GM21528 (cell line): Measurements from ENCODE around the gene SLC4A11.
"Not testable (repeated sequence)": the region's sequence is repeated elsewhere in the genome, so short reads cannot be mapped to it uniquely, and the experiment has no call there.

Experiments used
- ATAC-seq: cut with Tn5 transposase; IDR thresholded peaks from one replicate; pipeline ENCODE4 v1.9.1; 2021; ENCODE audit warnings: mild to moderate bottlenecking, moderate library complexity; ENCODE audit not compliant: unreplicated experiment, low FRiP score

Gene SLC4A11

GRCh38 chr20:3204124-3204794 lies 34.7 kb downstream of the SLC4A11 start, which contains the start of gene DDRGK1:
Gene DDRGK1 (minus strand): TSS chr20:3204682. CDS start chr20:3204627, 55 bp downstream.
- peak; percentile 85 for ATAC-seq

GRCh38 chr20:3203315-3204123 lies 35.5 kb downstream of the SLC4A11 start:
- ATAC-seq: peak; percentile 15

GRCh38 chr20:3202965-3203314 lies 36.0 kb downstream of the SLC4A11 start:
- ATAC-seq: no peak

GRCh38 chr20:3199976-3200755 lies 38.8 kb downstream of the SLC4A11 start:
- ATAC-seq: no peak

GRCh38 chr20:3199206-3199605 lies 39.8 kb downstream of the SLC4A11 start:
- no peak for ATAC-seq

GRCh38 chr20:3195590-3196237 lies 43.3 kb downstream of the SLC4A11 start:
- no peak for ATAC-seq

GRCh38 chr20:3194617-3195280 lies 44.2 kb downstream of the SLC4A11 start:
- no peak for ATAC-seq

GRCh38 chr20:3193806-3194616 lies 45.0 kb downstream of the SLC4A11 start:
- ATAC-seq: no peak

- ATAC-seq: no peak
Measured at GRCh38 chr20:3192226-3193015, 46.6 kb downstream of the SLC4A11 start.

GRCh38 chr20:3190681-3191111 lies 48.3 kb downstream of the SLC4A11 start:
- no peak for ATAC-seq

- ATAC-seq: no peak
Measured at GRCh38 chr20:3189561-3190131, 49.3 kb downstream of the SLC4A11 start.

- no peak for ATAC-seq
Measured at GRCh38 chr20:3188823-3189413, 50.1 kb downstream of the SLC4A11 start.

GRCh38 chr20:3187861-3188260 lies 51.1 kb downstream of the SLC4A11 start:
- not testable (repeated sequence) for ATAC-seq

- ATAC-seq: no peak
Measured at GRCh38 chr20:3183896-3184612, 54.9 kb downstream of the SLC4A11 start.

- not testable (repeated sequence) for ATAC-seq
Measured at GRCh38 chr20:3182429-3182828, 56.6 kb downstream of the SLC4A11 start.

- no peak for ATAC-seq
Measured at GRCh38 chr20:3181270-3181669, 57.7 kb downstream of the SLC4A11 start.

GRCh38 chr20:3180319-3180718 lies 58.7 kb downstream of the SLC4A11 start:
- ATAC-seq: no peak
